SU-DHL-6 (cell line): Measurements from ENCODE around the gene DDX5.

Experiments
- H2AFZ ChIP-seq: fragments of 200-600 bp; sonication (generic); 2 replicates; pipeline ENCODE4 v1.6.1; 2014; ENCODE audit warnings: low read depth, mild to moderate bottlenecking, moderate library complexity, mixed read lengths, antibody characterized with exemption, low read length; ENCODE audit not compliant: severe bottlenecking
- H3F3A ChIP-seq: fragments of 200-600 bp; shearing (Covaris generic); 2 replicates; pipeline ENCODE4 v1.6.0; 2016; ENCODE audit warnings: antibody characterized with exemption, mild to moderate bottlenecking; ENCODE audit not compliant: insufficient read depth
- H3K27ac ChIP-seq: fragments of 200-600 bp; sonication (generic); 2 replicates; pipeline ENCODE4 v1.5.1; 2016; ENCODE audit warnings: low read depth, mild to moderate bottlenecking, low read length, moderate library complexity, mixed read lengths
- H3K27me3 ChIP-seq: fragments of 200-600 bp; sonication (generic), shearing (Covaris generic); 2 replicates; pipeline ENCODE4 v1.6.0; 2014; ENCODE audit warnings: mild to moderate bottlenecking, low read length
- H3K36me3 ChIP-seq: fragments of 200-600 bp; sonication (generic); 2 replicates; pipeline ENCODE4 v1.6.1; 2014; ENCODE audit warnings: mild to moderate bottlenecking, low read length, mixed read lengths
- H3K4me2 ChIP-seq: fragments of 300-600, 200-600 bp; shearing (Covaris generic), sonication (generic); 2 replicates; pipeline ENCODE4 v1.6.0; 2014; ENCODE audit warnings: low read length, low read depth, mild to moderate bottlenecking; ENCODE audit not compliant: poor library complexity, severe bottlenecking
- H3K4me3 ChIP-seq: fragments of 200-600 bp; sonication (generic); 2 replicates; pipeline ENCODE4 v1.5.1; 2014; ENCODE audit warnings: antibody characterized with exemption, low read length, mild to moderate bottlenecking, mixed read lengths; ENCODE audit not compliant: insufficient read depth, poor library complexity, severe bottlenecking
- H3K79me2 ChIP-seq: fragments of 200-600 bp; sonication (generic); 2 replicates; pipeline ENCODE4 v1.6.1; 2014; ENCODE audit warnings: mild to moderate bottlenecking, low read length, moderate library complexity; ENCODE audit not compliant: insufficient read depth
- H3K9ac ChIP-seq: fragments of 200-600 bp; sonication (generic); 2 replicates; pipeline ENCODE4 v1.7.0; 2014; ENCODE audit warnings: mild to moderate bottlenecking, low read length
- H3K9me2 ChIP-seq: fragments of 200-600 bp; sonication (generic); replicated peaks from 2 replicates; pipeline ENCODE4 v1.6.1; 2014; ENCODE audit warnings: low read length; ENCODE audit not compliant: insufficient read depth
- H3K9me3 ChIP-seq: fragments of 200-600 bp; sonication (generic); 2 replicates; pipeline ENCODE4 v1.6.1; 2014; ENCODE audit warnings: low read length, mixed read lengths; ENCODE audit not compliant: insufficient read depth
- H4K20me1 ChIP-seq: fragments of 200-600 bp; sonication (generic); 2 replicates; pipeline ENCODE4 v1.6.1; 2014; ENCODE audit warnings: low read depth, mild to moderate bottlenecking, antibody characterized with exemption, low read length, moderate library complexity, mixed read lengths
- CTCF ChIP-seq: fragments of 200-600 bp; sonication (generic); IDR thresholded peaks from one replicate; pipeline ENCODE4 v1.5.1; 2017; ENCODE audit warnings: antibody characterized with exemption, mild to moderate bottlenecking, low read length, moderate library complexity; ENCODE audit not compliant: insufficient read depth, poor library complexity, severe bottlenecking
- EZH2phosphoT487 ChIP-seq: fragments of 200-600 bp; sonication (generic), shearing (Covaris generic); conservative IDR thresholded peaks from 2 replicates; pipeline ENCODE4 v1.6.1; 2018; ENCODE audit warnings: mild to moderate bottlenecking, antibody characterized with exemption, low read length, moderate library complexity, mixed read lengths

DDX5 gene

GRCh38 chr17:64527914-64528313 is 21.8 kb upstream of the DDX5 start:
- TF ChIP-seq EZH2phosphoT487 (no peak), CTCF (no peak)
- no peaks in the 10 kb centered on the region for H3K27me3 ChIP-seq
- no peaks in the 10 kb centered on the region for H3K9me2 ChIP-seq
- no peaks in the 10 kb centered on the region for H3F3A ChIP-seq
- H3K4me2 ChIP-seq, result no peak overlapping the region
- H3K79me2 ChIP-seq, result no peaks in the 10 kb centered on the region
- no peak overlapping the region for H3K4me3 ChIP-seq
- no peaks in the 10 kb centered on the region for H3K9me3 ChIP-seq
- no peak overlapping the region for H3K9ac ChIP-seq
- H3K36me3 ChIP-seq, result peaks cover 58% of the 10 kb centered on the region
- H4K20me1 ChIP-seq, result no peaks in the 10 kb centered on the region
- H3K27ac ChIP-seq, result no peak overlapping the region
- H2AFZ ChIP-seq, result no peak overlapping the region

DNA sequence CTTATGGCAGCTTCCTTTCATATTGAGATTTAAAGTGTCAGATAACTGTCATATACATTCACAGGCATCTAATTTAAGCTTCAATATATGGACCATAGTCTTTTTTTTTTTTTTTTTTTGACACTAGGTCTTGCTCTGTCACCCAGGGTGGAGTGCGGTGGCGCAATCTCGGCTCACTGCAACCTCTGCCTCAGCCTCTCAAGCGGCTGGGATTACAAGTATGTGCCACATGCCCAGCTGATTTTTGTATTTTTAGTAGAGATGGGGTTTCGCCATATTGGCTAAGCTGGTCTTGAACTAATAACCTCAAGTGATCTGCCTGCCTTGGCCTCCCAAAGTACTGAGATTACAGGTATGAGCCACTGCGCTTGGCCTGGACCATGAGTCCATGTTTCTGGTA is 14.3 kb upstream of the DDX5 start:
- Histone ChIP-seq H3F3A (no peaks in the 10 kb centered on the region), H3K36me3 (peaks cover 21% of the 10 kb centered on the region; the same call in 1 of the 2 replicates), H2AFZ (no peak overlapping the region), H3K4me2 (no peak overlapping the region), H3K27ac (no peak overlapping the region), H3K9ac (no peak overlapping the region), H3K79me2 (no peaks in the 10 kb centered on the region), H3K9me3 (no peaks in the 10 kb centered on the region), H4K20me1 (no peaks in the 10 kb centered on the region), H3K4me3 (no peak overlapping the region), H3K9me2 (no peaks in the 10 kb centered on the region), H3K27me3 (no peaks in the 10 kb centered on the region)
- TF ChIP-seq CTCF (no peak), EZH2phosphoT487 (no peak)

DNA sequence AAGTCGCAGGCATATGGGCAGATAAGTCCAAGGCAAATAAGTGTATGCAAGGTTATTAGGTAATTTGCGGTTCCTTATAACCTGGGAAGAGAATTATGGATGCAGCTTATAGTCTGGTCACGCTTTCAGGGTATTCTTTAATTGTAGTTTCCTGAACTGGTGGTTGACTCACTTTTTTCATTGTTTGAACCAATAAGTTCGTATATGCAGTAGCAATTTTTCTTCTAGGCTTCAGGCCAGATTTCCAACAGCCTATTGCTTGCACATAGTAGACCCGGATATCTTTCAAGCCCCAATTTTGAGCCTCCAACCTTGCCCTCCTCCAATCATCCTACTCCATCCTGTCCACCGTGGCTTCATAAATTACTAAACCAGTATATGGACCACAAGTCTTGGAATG is 13.5 kb upstream of the DDX5 start:
- Histone ChIP-seq H4K20me1 (no peaks in the 10 kb centered on the region), H3K4me3 (no peak overlapping the region), H2AFZ (no peak overlapping the region), H3K9ac (no peak overlapping the region), H3K27me3 (no peaks in the 10 kb centered on the region), H3K36me3 (peaks cover 27% of the 10 kb centered on the region; the same call in 1 of the 2 replicates), H3K9me2 (no peaks in the 10 kb centered on the region), H3K4me2 (no peak overlapping the region), H3K27ac (no peak overlapping the region), H3K79me2 (no peaks in the 10 kb centered on the region; the same call in 1 of the 2 replicates), H3F3A (0 out of 2 replicates have a peak, but pooled peaks cover under 1% of the 10 kb centered on the region), H3K9me3 (no peaks in the 10 kb centered on the region)
- TF ChIP-seq EZH2phosphoT487, result no peak
- no peak for TF ChIP-seq CTCF
